Activated CD4-positive, CD25-positive, alpha-beta regulatory T cell treated with anti-CD3 and anti-CD28 coated beads, Interleukin-2, amount 50 U/mL, for 72 hours (primary cell): ENCODE measurements around the gene NDUFS2.

Experiments used
- DNase-seq: peaks from one replicate; pipeline ENCODE4 v3.0.0; 2021

Gene NDUFS2

DNA sequence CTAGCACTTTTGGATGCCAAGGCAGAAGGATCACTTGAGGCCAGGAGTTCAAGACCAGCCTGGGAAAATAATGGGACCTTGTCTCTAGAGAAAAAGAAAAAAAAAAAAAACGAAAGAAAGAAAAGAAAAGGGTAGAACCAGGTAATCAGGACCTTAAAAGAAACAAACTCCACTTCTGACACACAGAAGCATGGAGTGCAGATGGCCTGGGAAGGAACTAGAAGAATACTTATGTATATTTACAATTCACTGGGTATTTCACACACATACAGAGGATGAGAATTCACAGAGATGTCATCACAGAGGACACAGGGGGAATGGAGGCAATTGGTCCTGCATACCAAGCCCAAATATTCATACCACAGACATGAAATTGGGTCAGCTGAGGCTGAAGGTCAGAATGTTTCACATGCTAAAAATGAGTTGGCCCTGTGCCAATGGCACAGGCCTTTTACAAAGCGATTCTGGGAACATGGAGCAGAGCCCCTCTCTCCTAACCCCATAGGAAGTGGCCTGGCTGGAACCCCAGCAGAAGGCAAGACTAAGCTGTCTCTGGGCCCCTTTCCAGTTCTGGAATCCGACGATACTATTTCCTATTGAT, 29.3 kb upstream of the NDUFS2 start:
- no peak for DNase-seq

GRCh38 chr1:161173711-161174110, 28.5 kb upstream of the NDUFS2 start:
- DNase-seq, result no peak

DNA sequence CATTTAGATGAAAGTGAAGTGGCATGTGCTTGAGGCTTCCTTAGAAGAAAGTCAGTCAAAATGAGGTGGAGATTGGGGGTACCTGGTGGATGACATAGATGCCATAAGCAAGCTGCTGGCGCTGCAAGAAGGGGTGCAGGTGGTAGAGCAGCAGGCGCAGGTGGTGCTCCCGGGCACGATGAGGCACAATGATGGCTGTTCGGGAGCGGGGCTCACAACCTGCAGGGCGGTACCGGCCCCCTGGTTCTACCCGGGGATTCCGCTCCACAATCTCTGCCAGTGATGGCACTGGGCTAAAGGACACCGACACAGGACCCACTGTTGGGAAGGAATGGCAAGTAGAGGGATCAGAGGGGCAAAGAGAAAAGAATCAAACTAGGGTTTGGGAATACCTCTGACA, 27.3 kb upstream of the NDUFS2 start:
- no peak for DNase-seq

DNA sequence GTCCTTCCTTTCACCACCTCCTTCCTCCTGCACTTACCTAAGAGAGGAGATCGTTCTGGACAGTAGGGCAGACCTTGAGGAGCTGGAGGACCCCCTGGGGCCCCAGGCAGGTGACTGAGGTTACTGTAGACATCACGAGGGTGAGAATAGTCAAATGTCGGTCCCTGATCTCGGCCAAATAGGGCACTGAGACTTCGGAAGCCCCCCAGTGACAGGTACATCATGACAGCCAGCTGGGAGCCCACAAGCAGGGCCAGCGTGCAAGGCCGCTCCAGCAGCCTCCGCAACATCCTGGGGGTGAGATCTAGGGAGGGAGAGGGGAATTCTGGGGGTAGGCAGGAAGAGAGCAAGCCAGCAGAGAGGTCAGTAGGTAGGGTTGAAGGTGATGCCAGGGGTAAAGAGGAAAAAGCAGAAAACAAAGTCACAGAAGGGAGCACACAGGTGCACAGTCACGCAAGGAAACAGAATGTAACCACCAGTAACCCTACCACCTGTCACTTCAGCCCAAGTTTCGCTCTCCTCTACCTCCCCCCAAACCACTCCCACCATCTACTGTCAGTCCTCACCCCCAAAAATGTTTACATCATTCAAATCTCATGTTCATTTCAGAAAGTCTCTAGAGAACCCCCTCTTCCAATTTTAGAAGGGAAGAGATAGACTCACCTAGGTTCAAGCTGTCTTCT, 26.3 kb upstream of the NDUFS2 start:
- DNase-seq, result no peak

DNA sequence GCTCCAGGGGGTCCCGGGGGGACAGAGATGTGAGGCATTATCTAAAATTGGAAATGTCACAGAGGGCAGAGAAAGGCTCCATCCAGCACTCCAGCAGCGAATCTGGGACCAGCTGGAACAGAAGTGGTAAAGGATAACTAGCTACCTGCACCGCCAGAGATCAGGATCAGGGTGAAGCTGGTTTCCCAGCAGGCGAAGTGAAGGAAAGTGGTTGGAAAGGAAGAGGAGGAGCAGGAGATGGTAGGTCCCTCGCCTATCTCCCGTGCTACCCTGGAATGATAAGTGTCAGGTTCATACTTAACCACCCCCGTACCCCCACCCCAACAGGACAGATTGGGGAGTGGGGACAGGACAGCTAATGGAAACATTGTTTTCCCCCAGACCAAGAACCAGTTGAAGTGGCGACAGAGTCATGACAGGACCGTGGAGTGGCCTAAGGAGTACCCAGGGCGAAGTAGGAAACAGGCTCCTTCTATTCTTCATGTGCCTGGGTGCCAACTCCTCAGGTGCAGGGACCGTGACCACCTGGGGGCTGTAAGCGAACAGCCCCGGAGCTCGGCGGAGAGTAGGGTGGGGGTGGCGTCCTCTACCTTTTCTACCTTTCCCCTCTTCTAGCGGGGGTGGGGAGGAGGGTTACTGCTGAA, 25.6 kb upstream of the NDUFS2 start:
- DNase-seq, result no peak

DNA sequence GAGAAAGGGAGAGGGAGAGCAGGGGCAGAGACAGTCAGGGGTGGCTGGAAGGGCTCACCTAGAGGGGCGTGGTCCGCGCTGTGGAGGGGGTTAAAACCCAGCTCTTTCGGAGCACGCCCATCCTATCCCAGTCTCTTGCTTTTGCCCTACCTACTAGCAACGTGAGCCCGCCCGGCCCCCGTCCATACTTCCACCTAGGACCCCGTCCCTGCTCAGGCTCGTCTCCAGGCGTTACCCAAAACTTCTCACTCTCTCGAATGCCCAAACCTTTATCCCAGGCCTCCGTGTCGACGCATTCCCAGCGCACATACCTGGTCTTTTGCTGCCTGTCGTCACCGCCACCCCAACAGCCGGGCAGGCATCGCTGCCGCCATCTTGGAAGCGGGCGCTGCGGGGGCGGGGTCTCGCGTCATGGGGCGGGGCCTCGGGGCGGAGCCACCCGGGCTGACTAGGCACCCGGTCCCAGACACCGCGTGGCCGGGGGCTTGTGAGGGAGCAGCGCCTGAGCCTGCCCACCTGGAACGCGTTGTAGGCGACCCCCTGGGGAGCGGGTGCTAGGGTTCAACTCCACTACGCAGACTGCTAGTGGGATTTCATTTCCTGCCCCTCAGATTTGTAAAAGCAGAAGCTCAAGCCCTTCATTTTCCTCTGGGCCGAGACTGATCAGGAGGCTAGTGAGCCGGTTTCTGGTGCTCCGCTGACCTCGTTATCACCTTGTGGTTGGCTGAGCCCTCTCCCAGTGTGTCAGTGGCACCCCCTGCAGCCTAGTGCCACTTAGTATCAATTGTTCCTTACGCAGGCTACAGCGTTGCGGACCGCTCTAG, 24.8 kb upstream of the NDUFS2 start, which contains the start of gene B4GALT3:
Gene B4GALT3 (minus strand): TSS at position 396 of the 824 bp plus-strand sequence. CDS start 1,447 bp downstream, outside the sequence.
- peak; percentile 99 for DNase-seq

DNA sequence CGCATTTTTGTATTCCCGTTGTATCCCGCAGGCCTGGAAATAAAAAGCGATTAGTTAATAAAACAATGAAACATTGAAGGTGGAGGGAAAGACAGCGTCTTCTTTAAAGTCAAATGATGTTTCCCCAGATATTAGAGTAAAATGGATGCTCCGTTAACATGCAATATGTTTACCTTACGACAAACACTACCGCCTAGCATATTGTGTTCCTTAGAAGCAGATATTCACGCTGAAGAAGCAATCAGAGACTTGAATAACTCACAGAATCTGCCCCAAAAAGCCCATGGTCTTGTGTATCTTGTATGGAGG, 24.3 kb upstream of the NDUFS2 start:
- no peak for DNase-seq

- no peak for DNase-seq
Measured at GRCh38 chr1:161179698-161180097, 22.5 kb upstream of the NDUFS2 start.

- no peak for DNase-seq
Measured at GRCh38 chr1:161180639-161181038, 21.5 kb upstream of the NDUFS2 start.

- DNase-seq, result peak; percentile 53
Measured at GRCh38 chr1:161182214-161182613, 20.0 kb upstream of the NDUFS2 start.

DNA sequence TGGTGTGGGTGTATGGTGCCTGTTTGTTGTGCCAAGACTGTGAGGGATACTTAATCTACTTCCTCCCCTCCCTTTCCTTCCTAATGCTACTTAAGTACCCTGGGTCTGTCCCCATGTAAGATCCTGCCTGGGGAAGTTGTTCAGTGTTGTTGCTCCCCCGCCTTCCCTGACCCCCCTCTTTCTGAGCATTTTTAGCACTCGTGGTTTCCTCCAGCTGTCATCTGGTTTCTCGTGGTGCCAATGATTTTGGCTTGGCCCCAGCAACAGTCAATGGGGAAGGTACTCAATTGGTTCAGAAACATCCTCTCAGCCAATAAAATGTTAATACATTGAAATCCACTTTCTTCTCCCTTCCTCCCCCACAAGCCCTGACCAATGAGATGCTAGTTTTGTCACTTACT, 16.9 kb upstream of the NDUFS2 start:
- DNase-seq, result peak; percentile 63

DNA sequence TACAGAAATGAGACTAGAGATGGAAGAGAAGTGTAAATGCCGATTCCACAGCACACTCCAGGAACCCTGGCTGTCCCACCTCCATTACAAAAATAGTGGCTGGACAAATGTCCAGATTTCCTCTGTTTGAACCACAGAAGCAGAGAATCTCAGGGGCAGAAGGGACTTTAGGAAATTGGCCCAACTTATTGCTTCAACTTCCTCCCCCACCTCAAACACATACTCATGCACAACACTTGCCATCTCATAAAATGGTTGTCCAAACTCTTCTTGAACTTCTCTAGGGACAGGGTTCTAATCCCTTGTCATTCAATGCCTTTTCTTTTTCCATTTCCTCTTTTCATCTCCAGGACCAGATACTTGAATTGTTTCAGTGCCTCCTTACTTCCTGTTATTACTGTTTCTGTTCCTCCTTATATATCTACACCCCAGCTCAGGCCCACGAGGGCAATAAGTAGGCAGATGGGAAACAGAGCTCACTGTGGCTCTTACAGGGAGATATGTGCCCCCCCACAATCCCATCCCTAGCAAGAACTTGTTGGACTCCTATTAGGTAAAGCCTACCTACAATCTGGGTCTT, 16.3 kb upstream of the NDUFS2 start:
- no peak for DNase-seq

DNA sequence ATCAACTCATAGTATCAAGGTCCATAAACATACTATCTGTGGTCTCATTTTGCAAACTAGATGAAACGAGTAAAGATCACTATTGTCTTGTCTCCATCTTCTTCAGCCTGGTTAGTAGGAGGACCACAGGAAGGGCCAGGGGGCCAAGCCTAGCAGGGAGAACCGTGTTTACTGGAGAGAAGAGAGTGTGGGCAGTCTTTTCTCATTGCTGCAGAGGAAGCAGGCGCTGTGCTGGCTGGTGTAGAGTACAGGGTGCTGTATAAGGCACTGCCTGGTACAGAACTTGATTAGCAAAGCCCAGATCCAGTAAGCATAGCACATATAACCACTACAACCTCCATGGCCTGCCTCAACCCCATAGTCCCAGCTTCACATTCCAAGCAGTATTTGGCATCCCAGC, 14.9 kb upstream of the NDUFS2 start:
- no peak for DNase-seq

DNA sequence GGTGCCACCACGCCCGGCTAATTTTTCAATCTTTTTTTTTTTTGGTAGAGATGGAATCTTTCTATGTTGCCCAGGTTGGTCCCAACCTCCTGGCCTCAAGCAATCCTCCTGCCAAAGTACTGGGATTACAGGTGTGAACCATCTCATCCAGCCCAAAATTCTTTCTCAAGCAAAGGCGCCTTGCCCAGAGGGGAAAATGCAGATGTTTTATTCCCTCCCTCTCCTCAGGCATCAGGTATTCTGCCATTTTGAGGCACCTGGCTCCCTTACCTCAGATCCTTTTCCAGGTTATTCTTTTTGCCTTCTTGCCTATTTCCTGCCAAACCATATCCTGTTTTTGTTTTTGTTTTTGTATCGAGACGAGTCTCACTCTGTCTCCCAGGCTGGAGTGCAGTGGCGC, 13.8 kb upstream of the NDUFS2 start:
- no peak for DNase-seq

DNA sequence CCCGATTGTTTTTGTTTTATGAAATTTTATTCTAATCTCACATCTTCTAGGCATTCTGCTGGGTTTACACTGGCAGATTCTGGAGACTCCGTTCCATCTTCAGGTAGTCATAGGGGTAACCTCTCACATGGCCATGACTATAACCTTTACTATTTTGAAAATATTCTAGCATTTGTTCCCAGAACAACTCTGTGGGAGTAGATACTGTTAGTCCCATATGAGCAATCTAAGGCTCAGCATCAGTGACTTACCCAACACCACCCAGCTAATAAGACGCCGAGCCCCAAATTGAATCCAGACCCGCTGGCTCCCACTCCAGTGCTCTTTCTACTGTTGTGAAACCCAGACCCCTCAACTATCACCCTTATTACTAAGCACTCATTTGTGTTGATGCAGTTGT, 13.1 kb upstream of the NDUFS2 start:
- DNase-seq, result no peak

DNA sequence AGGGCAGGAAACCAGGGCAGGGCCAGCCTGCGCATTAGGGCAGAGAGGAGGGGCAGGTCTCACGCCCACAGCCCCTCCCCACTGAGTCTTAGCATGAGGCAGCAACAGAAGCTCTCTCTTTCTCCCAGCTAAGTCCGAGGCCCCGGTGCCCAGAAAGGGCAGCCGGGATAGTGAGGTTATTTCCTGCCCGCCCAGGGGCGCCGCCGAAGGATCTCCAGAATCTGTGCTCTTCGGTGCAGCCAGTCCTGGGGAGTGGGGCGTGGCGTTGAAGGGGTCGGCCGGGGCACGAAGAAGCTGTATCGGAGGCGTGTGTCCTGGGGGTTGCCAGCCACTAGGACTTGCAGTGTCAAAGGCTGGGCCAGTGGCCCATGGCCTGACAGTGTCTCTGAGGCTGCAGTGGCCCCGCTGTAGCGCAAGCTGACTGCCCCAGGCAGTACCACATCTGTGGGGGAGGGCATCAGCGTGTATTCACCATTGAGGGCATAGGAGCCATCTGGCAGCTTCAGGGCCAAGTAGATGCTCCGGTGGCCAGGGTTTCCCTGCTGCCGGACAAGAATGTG, 11.1 kb upstream of the NDUFS2 start:
- DNase-seq, result no peak

DNA sequence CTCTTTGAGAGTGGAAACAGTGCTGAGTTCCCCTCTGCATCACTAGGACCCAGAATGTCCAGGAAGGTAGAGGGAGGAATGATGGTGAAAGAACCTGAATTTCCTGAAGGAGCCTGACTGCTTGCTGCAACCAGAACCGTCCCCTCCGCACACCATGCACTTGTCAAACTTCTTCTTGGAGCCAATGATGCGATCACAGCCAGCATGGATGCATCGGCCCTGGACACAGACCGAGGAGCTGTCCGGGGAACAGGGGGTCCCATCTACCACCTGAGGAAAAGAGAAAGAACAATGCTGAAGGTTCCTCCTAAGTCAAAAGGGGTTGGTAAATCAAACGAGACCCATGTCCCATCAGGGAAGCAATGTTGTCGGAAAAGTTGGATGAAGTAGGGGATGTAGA, 10.2 kb upstream of the NDUFS2 start:
- no peak for DNase-seq

DNA sequence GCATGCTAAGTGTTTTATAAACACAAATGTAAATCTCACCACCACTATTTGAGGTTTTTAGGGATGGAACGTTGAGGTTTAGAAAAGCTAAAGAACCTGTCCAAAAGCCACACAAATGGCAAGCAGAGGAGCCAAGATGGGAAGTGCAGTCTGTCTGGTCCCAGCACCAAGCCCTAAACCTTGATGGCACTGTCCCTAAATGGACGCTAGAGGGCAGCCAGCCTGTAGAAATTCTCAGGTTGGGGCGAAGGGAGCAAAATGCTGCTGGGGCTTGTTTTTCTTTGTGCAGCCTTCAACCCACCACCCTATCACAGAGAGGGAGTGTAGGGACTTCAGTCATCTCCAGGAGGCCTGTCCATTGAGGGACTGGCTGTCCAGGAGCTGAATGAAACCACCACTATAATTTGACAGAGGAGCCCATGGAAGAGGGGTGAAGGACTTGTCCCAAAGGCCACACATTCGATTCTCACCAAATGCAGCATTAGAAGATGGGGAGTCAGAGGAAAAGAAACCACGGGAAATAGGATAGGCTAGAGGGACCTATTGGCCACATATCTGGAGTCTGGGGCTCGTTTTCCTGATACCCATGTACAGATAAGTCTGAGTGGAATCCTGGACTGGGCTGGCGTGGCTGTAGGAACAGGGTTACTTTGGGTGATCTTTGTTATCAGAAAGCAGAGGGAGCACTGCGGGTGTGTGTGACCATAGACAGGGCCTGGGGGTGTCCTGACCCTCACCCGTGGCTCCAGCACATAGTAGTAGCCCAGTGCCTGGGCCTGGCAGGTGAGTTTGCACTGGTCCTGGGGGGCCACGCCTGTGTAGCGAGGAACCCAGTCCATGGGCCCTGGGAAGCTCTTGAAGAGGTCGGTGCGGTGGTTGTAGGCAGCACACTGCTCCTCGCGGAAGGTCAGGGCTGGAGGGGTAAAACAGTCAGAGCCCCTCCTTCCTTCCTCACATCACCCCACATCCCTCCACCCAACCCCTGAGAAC, 9.4 kb upstream of the NDUFS2 start:
- DNase-seq, result peak; percentile 54

GRCh38 chr1:161193561-161194235, 8.5 kb upstream of the NDUFS2 start:
- no peak for DNase-seq

GRCh38 chr1:161195171-161195570, 7.0 kb upstream of the NDUFS2 start:
- DNase-seq, result no peak

DNA sequence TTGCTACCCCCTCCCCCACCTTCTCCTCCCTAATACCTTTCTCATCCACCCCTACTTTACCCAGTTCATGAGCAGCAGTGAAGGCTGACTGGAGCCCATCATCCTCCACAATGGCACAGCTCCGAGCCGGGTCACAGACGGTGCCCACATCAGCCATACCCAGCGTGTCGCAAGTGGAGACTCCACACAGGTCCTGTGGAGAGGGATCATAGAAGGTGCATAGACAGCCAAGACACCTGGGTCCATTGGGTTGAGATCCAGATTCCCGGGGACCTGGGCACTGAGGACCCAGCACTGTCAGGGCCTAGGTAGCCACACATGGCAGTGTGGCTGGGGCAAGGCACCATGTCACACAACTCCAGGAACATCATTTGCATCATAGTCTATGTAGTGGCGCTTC, 6.1 kb upstream of the NDUFS2 start:
- DNase-seq, result no peak
